ENCODE measurements around the gene BAZ1B. TPM values are rescaled to one million over a fixed set of nuclear protein-coding genes. Genes with fewer than 3 reads are reported as not detected.
"Not testable (repeated sequence)": the region's sequence is repeated elsewhere in the genome, so short reads cannot be mapped to it uniquely, and the experiment has no call there.

The BAZ1B gene
- total and polyA plus RNA-seq, 2 of the 4 experiments (the other 2 are of a cell fraction): 20.2 to 45.0 TPM

- H3K27me3 ChIP-seq (ENCODE audit: control insufficient read depth, insufficient read depth, low read length); H3K4me2 ChIP-seq (ENCODE audit: low read depth, low read length); H3K4ac ChIP-seq (ENCODE audit: low read depth, low read length); BruUV-seq (replicated peaks); H4K91ac ChIP-seq (ENCODE audit: insufficient read depth, low read depth, low read length); H2AK9ac ChIP-seq (replicated peaks; ENCODE audit: low read depth, low read length, poor library complexity); H3K79me1 ChIP-seq (ENCODE audit: low read depth in 1 of 2, low read length in 2 of 2); H2AFZ ChIP-seq (replicated peaks; ENCODE audit: low read length, poor library complexity); in situ Hi-C loops (cut with MboI; ENCODE audit: low sequenced_read_pairs); H3K23ac ChIP-seq (ENCODE audit: low read depth, low read length); H2BK5ac ChIP-seq (ENCODE audit: low read depth, low read length, poor library complexity, severe bottlenecking); POLR2A ChIA-PET (ENCODE audit: unreplicated experiment); H3K9me3 ChIP-seq (ENCODE audit: control insufficient read depth, insufficient read depth, low read length); H3K4me3 ChIP-seq (ENCODE audit: insufficient read depth, low read depth, low read length); intact Hi-C loops (cut with micrococcal nuclease); ATAC-seq (ENCODE audit: low read depth); H2BK20ac ChIP-seq (ENCODE audit: low read depth, low read length); H2BK120ac ChIP-seq (ENCODE audit: low read depth, low read length); H3K4me1 ChIP-seq (ENCODE audit: control insufficient read depth, insufficient read depth, low read length); H3K27ac ChIP-seq (ENCODE audit: insufficient read depth, low read length); H3K18ac ChIP-seq (ENCODE audit: low read depth, low read length); H4K8ac ChIP-seq (ENCODE audit: low read depth in 2 of 2, low read length in 2 of 2); H3K9ac ChIP-seq (ENCODE audit: low read depth, low read length); H2BK15ac ChIP-seq (ENCODE audit: low read depth, low read length); H3K14ac ChIP-seq (replicated peaks; ENCODE audit: low read depth, low read length); dilution Hi-C loops (cut with HindIII; ENCODE audit: low sequenced_read_pairs, unreplicated experiment); H4K5ac ChIP-seq (ENCODE audit: low read depth, low read length); CTCF ChIA-PET; H2AK5ac ChIP-seq (ENCODE audit: low read depth, low read length); H3K56ac ChIP-seq (ENCODE audit: extremely low read depth, insufficient read depth, low read length); H4K20me1 ChIP-seq (ENCODE audit: insufficient read depth, low read length); DNase-seq: not testable (repeated sequence)
- peaks cover 13% of the 10 kb centered on the region for H3K9me1 ChIP-seq (ENCODE audit: insufficient read depth, low read length)
- H3K36me3 ChIP-seq (ENCODE audit: control insufficient read depth, insufficient read depth, low read length): peaks cover 20% of the 10 kb centered on the region
Measured at GRCh38 chr7:73566431-73566830, 44.3 kb upstream of the BAZ1B start.
